ENCODE measurements around the gene GABRR1.
"Not testable (repeated sequence)": the region's sequence is repeated elsewhere in the genome, so short reads cannot be mapped to it uniquely, and the experiment has no call there.

The GABRR1 gene

DNA sequence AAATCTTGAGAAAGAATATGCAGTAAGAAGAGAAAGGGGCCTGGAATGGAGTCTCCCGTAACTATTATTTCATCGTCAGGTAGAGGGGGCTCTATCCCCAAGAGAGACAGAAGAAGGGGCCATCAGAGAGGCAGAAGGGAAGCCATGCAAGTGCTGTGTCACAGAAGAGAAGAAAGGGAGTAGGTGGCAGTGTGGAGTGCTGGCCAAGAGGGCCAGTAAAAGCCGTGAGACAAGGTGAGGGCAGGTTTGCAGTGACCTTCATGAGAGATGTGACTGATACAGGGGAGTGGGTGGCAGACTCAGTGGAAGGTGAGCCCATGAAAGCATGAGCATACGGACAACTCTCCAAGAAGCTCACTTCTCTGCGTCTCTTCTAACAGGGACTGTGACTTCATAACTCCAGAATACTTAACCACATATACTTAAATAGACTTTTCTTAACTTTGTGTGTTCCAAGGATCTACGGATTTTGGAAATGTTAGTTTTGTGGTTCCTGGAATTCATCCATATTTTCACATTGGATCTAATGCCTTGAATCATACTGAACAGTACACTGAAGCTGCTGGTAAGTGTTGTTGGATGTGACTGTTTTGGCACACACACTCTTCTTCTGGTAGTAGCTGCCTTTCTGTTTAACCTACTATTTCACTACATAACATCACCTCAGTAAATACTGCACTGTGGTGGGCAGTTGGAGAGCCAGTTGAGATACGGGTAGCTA is 55.7 kb downstream of the GABRR1 start:
- in situ Hi-C loops (cut with HindIII; ENCODE audit: low sequenced_read_pairs), result no loop called here

- in situ Hi-C loops (cut with HindIII; ENCODE audit: low sequenced_read_pairs), result no loop called here
These were observed 56.6 kb downstream of the GABRR1 start for GRCh38 chr6:89160331-89161092.

DNA sequence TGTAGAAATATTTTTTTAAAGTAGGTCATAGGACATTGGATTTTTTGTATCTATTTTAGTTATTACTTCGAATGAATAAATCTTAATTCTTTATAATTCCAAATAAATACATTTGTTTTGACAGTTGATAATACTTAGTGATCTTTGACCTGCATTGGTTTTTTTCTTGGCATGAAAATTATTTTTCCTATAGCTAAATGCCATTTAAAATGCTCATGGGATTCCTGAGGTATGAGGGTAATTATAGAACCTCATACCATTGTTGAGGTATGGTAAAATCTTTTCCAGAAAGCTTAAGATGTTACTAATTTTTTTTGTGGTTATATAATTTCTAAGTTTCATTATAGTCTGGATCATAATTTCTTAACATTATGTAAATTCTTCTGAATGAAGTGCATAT is 63.0 kb downstream of the GABRR1 start:
- in situ Hi-C loops (cut with HindIII; ENCODE audit: low sequenced_read_pairs), result no loop called here

DNA sequence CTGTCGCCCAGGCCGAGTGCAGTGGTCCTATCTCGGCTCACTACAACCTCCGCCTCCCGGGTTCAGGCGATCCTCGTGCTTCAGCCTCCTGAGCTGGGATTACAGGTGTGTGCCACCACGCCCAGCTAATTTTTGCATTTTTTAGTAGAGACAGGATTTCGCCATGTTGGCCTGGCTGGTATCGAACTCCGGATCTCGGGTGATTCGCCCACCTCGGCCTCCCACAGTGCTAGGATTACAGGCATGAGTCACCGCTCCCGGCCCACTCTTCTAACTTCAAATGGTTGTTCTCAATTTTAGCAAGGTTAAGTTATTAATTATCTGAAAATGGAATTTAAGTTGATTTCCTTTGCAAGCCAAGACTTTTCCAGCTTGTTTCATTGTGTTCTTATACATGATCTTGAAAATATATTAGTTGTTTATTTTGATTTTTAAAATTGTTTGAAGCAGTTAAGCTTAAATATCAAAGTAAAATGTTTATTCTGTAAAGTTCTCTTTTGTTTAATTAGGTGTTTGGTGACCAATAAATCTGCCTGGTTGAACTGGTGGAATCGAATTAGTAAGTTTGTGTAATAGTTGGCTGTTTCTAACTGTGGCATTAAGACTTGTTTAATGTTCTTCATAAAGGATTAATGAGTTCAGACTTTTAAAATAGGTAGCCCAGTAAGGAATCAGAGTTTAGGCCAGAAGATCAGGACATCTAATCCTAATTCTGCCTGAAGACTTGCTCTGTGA is 69.0 kb downstream of the GABRR1 start:
- in situ Hi-C loops (cut with HindIII; ENCODE audit: low sequenced_read_pairs), result no loop called here

GRCh38 chr6:89146718-89147700 is 70.1 kb downstream of the GABRR1 start:
- in situ Hi-C loops (cut with HindIII; ENCODE audit: low sequenced_read_pairs), result no loop called here

DNA sequence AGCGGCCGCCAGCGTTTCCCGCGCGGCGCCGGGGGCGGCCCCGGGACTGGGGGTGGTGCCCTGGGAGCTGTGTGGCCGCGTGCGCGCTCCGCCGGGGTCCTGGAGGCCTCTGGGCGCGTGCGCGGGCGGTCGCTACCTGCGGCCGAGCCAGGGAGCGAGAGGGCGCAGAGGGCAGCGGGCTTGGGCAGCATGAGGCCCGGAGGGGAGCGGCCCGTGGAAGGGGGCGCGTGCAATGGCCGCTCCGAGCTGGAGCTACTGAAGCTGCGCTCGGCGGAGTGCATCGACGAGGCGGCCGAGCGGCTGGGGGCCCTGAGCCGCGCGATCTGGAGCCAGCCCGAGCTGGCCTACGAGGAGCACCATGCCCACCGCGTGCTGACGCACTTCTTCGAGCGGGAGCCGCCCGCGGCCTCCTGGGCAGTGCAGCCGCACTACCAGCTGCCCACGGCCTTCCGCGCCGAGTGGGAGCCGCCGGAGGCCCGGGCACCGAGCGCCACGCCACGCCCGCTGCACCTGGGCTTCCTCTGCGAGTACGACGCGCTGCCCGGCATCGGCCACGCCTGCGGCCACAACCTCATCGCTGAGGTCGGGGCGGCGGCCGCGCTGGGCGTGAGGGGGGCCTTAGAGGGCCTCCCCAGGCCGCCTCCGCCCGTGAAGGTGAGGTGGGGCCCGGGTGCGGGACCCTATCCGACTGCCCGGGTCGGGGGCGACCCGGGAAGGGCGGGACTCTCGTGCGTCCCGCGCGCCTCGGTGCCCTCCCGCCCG is 71.0 kb downstream of the GABRR1 start, which contains the start of gene PM20D2:
TSS of gene PM20D2 (plus strand) at position 100 of the 762 bp plus-strand sequence. CDS start at position 190, 90 bp downstream.
- in situ Hi-C loops (cut with HindIII; ENCODE audit: low sequenced_read_pairs), result no loop called here

- in situ Hi-C loops (cut with HindIII; ENCODE audit: low sequenced_read_pairs), result no loop called here
These were observed 71.8 kb downstream of the GABRR1 start for GRCh38 chr6:89145091-89145955.

- in situ Hi-C loops (cut with HindIII; ENCODE audit: low sequenced_read_pairs), result no loop called here
These were observed 72.7 kb downstream of the GABRR1 start for GRCh38 chr6:89144354-89144906.

DNA sequence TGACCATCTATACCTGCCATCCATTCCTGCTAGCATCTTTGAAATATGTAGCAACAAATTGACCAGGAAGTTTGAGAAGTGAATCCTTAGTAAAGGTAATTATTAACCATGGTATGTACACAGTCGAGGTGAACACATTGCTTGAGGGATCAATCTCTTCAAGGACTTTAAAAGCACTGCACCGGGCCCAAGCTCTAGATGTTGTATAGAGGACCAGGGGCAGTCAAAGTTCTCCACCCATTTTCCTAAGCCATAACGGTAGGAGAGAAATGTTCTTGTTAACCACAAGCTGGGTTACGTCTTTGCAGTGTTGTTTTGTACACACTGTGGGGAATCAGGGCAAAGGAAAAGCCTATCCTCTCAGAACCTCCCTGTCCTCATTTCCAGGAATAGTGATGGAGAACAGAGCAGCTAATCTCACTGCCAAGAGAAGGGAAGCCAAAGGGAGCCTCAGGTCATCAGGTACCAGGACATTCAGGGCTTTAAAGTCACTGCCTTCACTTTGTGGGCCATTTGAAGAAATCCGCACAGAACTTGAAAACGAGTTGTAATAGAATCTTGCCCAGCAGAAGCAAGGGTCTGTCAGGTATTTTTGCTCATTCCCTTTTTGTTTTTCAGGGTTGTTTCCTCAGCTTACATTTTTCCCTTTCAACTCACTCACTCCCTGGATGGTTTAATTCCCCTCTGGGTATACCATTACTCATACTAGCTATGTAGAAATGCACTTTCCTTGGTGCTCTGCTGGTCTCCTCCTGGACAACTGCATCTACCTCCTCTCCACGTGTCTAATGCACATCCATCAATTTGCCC is 76.6 kb downstream of the GABRR1 start:
- in situ Hi-C loops (cut with HindIII; ENCODE audit: low sequenced_read_pairs), result no loop called here

DNA sequence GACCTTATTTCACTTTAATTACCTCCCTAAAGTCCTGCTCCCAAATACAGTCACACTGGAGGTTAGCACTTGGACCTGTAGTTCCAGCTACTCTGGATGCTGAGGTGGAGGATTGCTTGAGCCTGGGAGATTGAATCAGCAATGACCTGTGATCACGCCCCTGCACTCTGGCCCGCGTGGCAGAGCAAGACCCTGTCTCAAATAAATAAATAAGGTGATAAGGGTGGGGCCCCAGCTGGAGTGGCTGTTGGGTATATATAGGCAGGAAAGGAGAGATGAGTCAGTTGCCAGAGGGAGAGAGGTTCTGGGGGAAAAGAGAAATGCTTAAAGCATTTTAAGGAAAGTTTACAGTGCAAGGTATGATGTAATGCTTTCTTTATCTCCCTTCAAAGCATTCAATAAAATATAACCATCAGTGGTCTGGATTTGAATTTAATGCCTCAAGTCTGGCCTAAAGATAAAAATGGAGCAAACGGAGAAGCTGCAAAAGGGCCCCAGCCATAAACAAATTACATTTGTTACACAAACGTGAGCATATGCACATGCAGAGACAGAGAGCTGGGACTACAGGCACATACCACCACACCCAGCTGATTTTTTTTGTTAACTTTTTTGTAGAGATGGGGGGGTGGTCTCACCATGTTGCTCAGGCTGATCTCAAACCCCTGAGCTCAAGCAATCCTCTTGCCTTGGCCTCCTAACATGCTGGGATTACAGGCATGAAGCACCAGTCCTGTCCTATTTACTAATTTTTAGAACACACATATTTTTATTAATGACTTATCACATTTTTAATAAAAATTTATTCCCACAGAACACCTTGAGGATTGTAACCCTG is 77.4 kb downstream of the GABRR1 start:
- in situ Hi-C loops (cut with HindIII; ENCODE audit: low sequenced_read_pairs), result no loop called here

GRCh38 chr6:89138173-89138572 is 79.0 kb downstream of the GABRR1 start:
- in situ Hi-C loops (cut with HindIII; ENCODE audit: low sequenced_read_pairs), result no loop called here

GRCh38 chr6:89134723-89135122 is 82.4 kb downstream of the GABRR1 start:
- in situ Hi-C loops (cut with HindIII; ENCODE audit: low sequenced_read_pairs), result no loop called here

GRCh38 chr6:89133981-89134380 is 83.2 kb downstream of the GABRR1 start:
- in situ Hi-C loops (cut with HindIII; ENCODE audit: low sequenced_read_pairs), result no loop called here

- in situ Hi-C loops (cut with HindIII; ENCODE audit: low sequenced_read_pairs), result no loop called here
These were observed 85.1 kb downstream of the GABRR1 start for GRCh38 chr6:89132057-89132456.

- in situ Hi-C loops (cut with HindIII; ENCODE audit: low sequenced_read_pairs), result no loop called here
These were observed 85.6 kb downstream of the GABRR1 start for GRCh38 chr6:89131599-89131998.

DNA sequence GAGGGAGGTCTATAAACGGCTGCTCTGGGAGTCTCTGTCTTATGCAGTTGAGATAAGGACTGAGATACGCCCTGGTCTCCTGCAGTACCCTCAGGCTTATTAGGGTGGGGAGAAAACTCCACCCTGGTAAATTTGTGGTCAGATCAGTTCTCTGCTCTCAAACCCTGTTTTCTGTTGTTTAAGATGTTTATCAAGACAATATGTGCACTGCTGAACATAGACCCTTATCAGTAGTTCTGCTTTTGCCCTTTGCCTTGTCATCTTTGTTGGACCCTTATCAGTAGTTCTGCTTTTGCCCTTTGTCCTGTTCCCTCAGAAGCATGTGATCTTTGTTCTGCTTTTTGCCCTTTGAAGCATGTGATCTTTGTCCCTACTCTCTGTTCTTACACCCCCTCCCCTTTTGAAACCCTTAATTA is 88.9 kb downstream of the GABRR1 start:
- in situ Hi-C loops (cut with HindIII; ENCODE audit: low sequenced_read_pairs), result not testable (repeated sequence)

Measured in endothelial cell of hepatic sinusoid (primary cell).